Bronchial epithelial cell (primary cell): ENCODE measurements around the gene PITX3. TPM values are rescaled to one million over a fixed set of nuclear protein-coding genes. Genes with fewer than 3 reads are reported as not detected.

ENCODE experiments used
- DNase-seq: peaks from one replicate; pipeline ENCODE4 v3.0.0-alpha.2; 2010; ENCODE audit warnings: low read depth
- FAIRE-seq: peaks from 2 replicates; lab custom pipeline; 2011; peaks lifted over from hg19 to GRCh38; lab: Jason Lieb, UNC
- H3K27me3 ChIP-seq: 2 replicates; pipeline ENCODE4 v1.5.1; 2011; ENCODE audit warnings: low read length; ENCODE audit not compliant: control insufficient read depth, insufficient read depth
- H3K36me3 ChIP-seq: 2 replicates; pipeline ENCODE4 v1.5.1; 2011; ENCODE audit warnings: low read length; ENCODE audit not compliant: control insufficient read depth, insufficient read depth
- H3K4me3 ChIP-seq: 2 replicates; pipeline ENCODE4 v1.5.1; 2011; ENCODE audit warnings: mild to moderate bottlenecking, low read depth, low read length, control low read depth
- CTCF ChIP-seq: IDR thresholded peaks from 2 replicates; pipeline ENCODE4 v1.5.1; 2011; ENCODE audit warnings: mild to moderate bottlenecking, moderate library complexity, low read length, control low read depth, inconsistent platforms; ENCODE audit not compliant: insufficient read depth, severe bottlenecking
- total RNA-seq: library from RNA; depleted of rRNA; stranded (reverse); fragments of >200 nt; gene quantifications from 2 replicates; pipeline ENCODE4 v1.2.1, GENCODE V29; 2014

PITX3 gene
- total RNA-seq, 1 donor from 2014 or later, result not detected

- FAIRE-seq (no peak), DNase-seq (peak; percentile 86)
- H3K27me3 ChIP-seq, result peaks cover 7% of the 10 kb centered on the region
- no peaks in the 10 kb centered on the region for H3K36me3 ChIP-seq
- no peak overlapping the region for H3K4me3 ChIP-seq
- no peak for TF ChIP-seq CTCF
Observed at GRCh38 chr10:102243309-102243708, 2.0 kb upstream of the PITX3 start.

GRCh38 chr10:102242118-102242485, 790 bp upstream of the PITX3 start:
- no peak for TF ChIP-seq CTCF
- Histone ChIP-seq H3K4me3 (peak overlapping the region; percentile 58), H3K36me3 (no peaks in the 10 kb centered on the region), H3K27me3 (peaks cover 7% of the 10 kb centered on the region)
- no peak for DNase-seq
- FAIRE-seq, result no peak

GRCh38 chr10:102241032-102241443, 274 bp downstream of the PITX3 start:
- H3K36me3 ChIP-seq, result no peaks in the 10 kb centered on the region
- peak overlapping the region; percentile 58 for H3K4me3 ChIP-seq
- FAIRE-seq (no peak), DNase-seq (no peak)
- TF ChIP-seq CTCF, result no peak
- H3K27me3 ChIP-seq, result peaks cover 7% of the 10 kb centered on the region

GRCh38 chr10:102240467-102241031, 763 bp downstream of the PITX3 start:
- TF ChIP-seq CTCF, result no peak
- FAIRE-seq (no peak), DNase-seq (no peak)
- H3K36me3 ChIP-seq, result no peaks in the 10 kb centered on the region
- peaks cover 7% of the 10 kb centered on the region for H3K27me3 ChIP-seq
- H3K4me3 ChIP-seq, result peak overlapping the region; percentile 58

- no peaks in the 10 kb centered on the region for H3K36me3 ChIP-seq
- no peak overlapping the region for H3K4me3 ChIP-seq
- peaks cover 7% of the 10 kb centered on the region for H3K27me3 ChIP-seq
- no peak for DNase-seq
- no peak for FAIRE-seq
- TF ChIP-seq CTCF, result no peak
Observed at GRCh38 chr10:102237711-102238252, 3.5 kb downstream of the PITX3 start.

GRCh38 chr10:102236006-102236405, 5.3 kb downstream of the PITX3 start:
- FAIRE-seq (no peak), DNase-seq (no peak)
- TF ChIP-seq CTCF, result no peak
- Histone ChIP-seq H3K36me3 (no peaks in the 10 kb centered on the region), H3K27me3 (peaks cover 7% of the 10 kb centered on the region), H3K4me3 (no peak overlapping the region)
